Activated naive CD8-positive, alpha-beta T cell treated with anti-CD3 and anti-CD28 coated beads for 36 hours (primary cell): ENCODE data around the gene ACE2. TPM values are rescaled to one million over a fixed set of nuclear protein-coding genes. Genes with fewer than 3 reads are reported as not detected.

ENCODE experiments used
- DNase-seq: peaks from one replicate; pipeline ENCODE4 v3.0.0; 2021
- H3K27ac Mint-ChIP-seq: one replicate; pipeline ENCODE4 v1.8.0; 2022; ENCODE audit warnings: mild to moderate bottlenecking, moderate library complexity, mixed read lengths
- H3K27me3 Mint-ChIP-seq: one replicate; pipeline ENCODE4 v1.8.0; 2022; ENCODE audit warnings: mild to moderate bottlenecking, mixed read lengths
- H3K36me3 Mint-ChIP-seq: one replicate; pipeline ENCODE4 v1.8.0; 2021; ENCODE audit warnings: mild to moderate bottlenecking, mixed read lengths
- H3K4me1 Mint-ChIP-seq: one replicate; pipeline ENCODE4 v1.8.0; 2021; ENCODE audit warnings: mixed read lengths
- H3K4me3 Mint-ChIP-seq: one replicate; pipeline ENCODE4 v1.8.0; 2022; ENCODE audit warnings: mild to moderate bottlenecking, moderate library complexity, mixed read lengths
- H3K9me3 Mint-ChIP-seq: one replicate; pipeline ENCODE4 v1.8.0; 2022; ENCODE audit warnings: mixed read lengths
- total RNA-seq, 2 experiments: library from RNA; stranded (reverse); gene quantifications; one replicate each; pipeline ENCODE4 v1.2.3, GENCODE V29; 2021

The ACE2 gene
- total RNA-seq, 2 experiments from 2014 or later = 0.10 TPM; not detected in 1

GRCh38 chrX:15559227-15559626 is 41.5 kb downstream of the ACE2 start:
- Mint-ChIP-seq H3K27me3 (peaks cover 4% of the 10 kb centered on the region), H3K9me3 (no peaks in the 10 kb centered on the region), H3K36me3 (no peaks in the 10 kb centered on the region), H3K4me1 (no peaks in the 10 kb centered on the region), H3K27ac (no peak overlapping the region), H3K4me3 (no peak overlapping the region)
- no peak for DNase-seq

- no peaks in the 10 kb centered on the region for H3K27me3 Mint-ChIP-seq
- H3K4me1 Mint-ChIP-seq = no peaks in the 10 kb centered on the region
- no peaks in the 10 kb centered on the region for H3K36me3 Mint-ChIP-seq
- H3K9me3 Mint-ChIP-seq = no peaks in the 10 kb centered on the region
- DNase-seq = no peak
- no peak overlapping the region for H3K4me3 Mint-ChIP-seq
- no peak overlapping the region for H3K27ac Mint-ChIP-seq
These were observed 51.4 kb downstream of the ACE2 start for GRCh38 chrX:15549189-15550012.

- H3K36me3 Mint-ChIP-seq = no peaks in the 10 kb centered on the region
- H3K9me3 Mint-ChIP-seq = no peaks in the 10 kb centered on the region
- no peaks in the 10 kb centered on the region for H3K4me1 Mint-ChIP-seq
- H3K4me3 Mint-ChIP-seq = no peak overlapping the region
- no peak overlapping the region for H3K27ac Mint-ChIP-seq
- peaks cover 7% of the 10 kb centered on the region for H3K27me3 Mint-ChIP-seq
- no peak for DNase-seq
These were observed 53.4 kb downstream of the ACE2 start for GRCh38 chrX:15547356-15547755.

GRCh38 chrX:15546745-15547144 is 54.0 kb downstream of the ACE2 start:
- Mint-ChIP-seq H3K9me3 (no peaks in the 10 kb centered on the region), H3K27me3 (peaks cover 9% of the 10 kb centered on the region), H3K4me1 (no peaks in the 10 kb centered on the region), H3K4me3 (no peak overlapping the region), H3K27ac (no peak overlapping the region), H3K36me3 (no peaks in the 10 kb centered on the region)
- no peak for DNase-seq

- DNase-seq = no peak
- Mint-ChIP-seq H3K9me3 (no peaks in the 10 kb centered on the region), H3K4me3 (no peak overlapping the region), H3K27ac (no peak overlapping the region), H3K27me3 (no peaks in the 10 kb centered on the region), H3K4me1 (no peaks in the 10 kb centered on the region), H3K36me3 (no peaks in the 10 kb centered on the region)
These were observed 70.4 kb downstream of the ACE2 start for GRCh38 chrX:15530318-15530717.

DNA sequence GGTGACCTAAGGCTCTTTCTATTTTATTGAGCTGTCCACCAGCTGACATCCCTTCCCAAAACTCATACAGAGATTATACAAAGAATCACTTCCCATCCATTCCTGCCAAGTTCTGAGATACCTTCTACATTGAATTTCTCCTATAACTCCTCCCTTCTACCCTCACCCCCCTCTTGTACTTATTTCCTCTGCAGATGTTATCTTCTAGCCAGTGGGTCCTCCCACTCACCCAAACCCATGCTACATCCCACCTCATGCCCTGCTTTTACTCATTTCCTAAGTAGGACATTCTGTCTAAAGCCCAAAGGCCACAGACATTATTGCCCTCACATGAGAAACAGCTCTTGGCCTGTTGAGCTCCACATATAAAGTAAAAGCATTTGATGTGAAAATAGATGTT is 71.6 kb downstream of the ACE2 start:
- no peak for DNase-seq
- H3K27me3 Mint-ChIP-seq = no peaks in the 10 kb centered on the region
- no peak overlapping the region for H3K4me3 Mint-ChIP-seq
- no peaks in the 10 kb centered on the region for H3K4me1 Mint-ChIP-seq
- H3K36me3 Mint-ChIP-seq = no peaks in the 10 kb centered on the region
- H3K27ac Mint-ChIP-seq = no peak overlapping the region
- no peaks in the 10 kb centered on the region for H3K9me3 Mint-ChIP-seq

GRCh38 chrX:15525664-15526416 is 74.9 kb downstream of the ACE2 start:
- Mint-ChIP-seq H3K27me3 (peaks cover 3% of the 10 kb centered on the region), H3K27ac (no peak overlapping the region), H3K36me3 (no peaks in the 10 kb centered on the region), H3K4me1 (no peaks in the 10 kb centered on the region), H3K9me3 (no peaks in the 10 kb centered on the region), H3K4me3 (no peak overlapping the region)
- no peak for DNase-seq

GRCh38 chrX:15524417-15524816 is 76.3 kb downstream of the ACE2 start:
- Mint-ChIP-seq H3K4me3 (no peak overlapping the region), H3K9me3 (no peaks in the 10 kb centered on the region), H3K4me1 (no peaks in the 10 kb centered on the region), H3K27me3 (peaks cover 3% of the 10 kb centered on the region), H3K27ac (no peak overlapping the region), H3K36me3 (no peaks in the 10 kb centered on the region)
- DNase-seq = no peak

DNA sequence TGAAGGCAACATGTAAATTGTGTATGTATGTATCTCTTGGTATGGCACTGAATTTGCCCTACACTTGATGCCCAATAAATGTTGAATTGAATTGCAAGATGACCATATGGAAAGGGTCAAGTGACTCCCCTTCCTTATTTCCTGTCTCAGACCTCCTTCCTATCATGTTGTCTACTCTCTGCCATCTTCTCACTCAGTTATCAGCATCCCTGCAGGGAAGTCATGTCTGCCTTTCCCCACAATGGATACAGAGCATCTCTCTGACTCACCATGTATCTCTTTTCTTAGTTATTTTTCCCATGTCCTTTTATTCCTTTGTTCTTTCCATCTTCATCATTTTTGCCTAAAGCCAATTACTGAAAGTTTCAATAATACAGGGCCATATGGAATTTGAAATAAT is 77.7 kb downstream of the ACE2 start:
- H3K27ac Mint-ChIP-seq = no peak overlapping the region
- H3K4me1 Mint-ChIP-seq = no peaks in the 10 kb centered on the region
- H3K9me3 Mint-ChIP-seq = no peaks in the 10 kb centered on the region
- H3K27me3 Mint-ChIP-seq = peaks cover 3% of the 10 kb centered on the region
- no peak for DNase-seq
- no peaks in the 10 kb centered on the region for H3K36me3 Mint-ChIP-seq
- H3K4me3 Mint-ChIP-seq = no peak overlapping the region

DNA sequence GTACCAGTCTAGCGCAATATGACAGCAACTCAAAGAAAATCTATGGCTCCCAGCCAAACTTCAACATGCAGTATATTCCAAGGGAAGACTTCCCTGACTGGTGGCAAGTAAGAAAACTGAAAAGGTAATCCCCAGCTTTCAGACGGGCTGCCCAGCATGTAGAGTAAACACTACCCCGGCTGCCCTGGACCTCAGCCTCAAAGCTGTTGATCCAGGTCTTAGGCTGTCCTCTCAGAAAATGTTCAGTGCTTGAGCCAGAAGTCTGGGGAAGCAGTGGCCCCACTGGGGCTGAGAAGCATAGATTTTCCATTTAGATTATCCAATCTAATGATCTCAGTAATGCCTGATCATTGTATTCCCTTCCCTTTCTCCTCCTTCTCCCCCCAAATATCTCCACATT is 78.3 kb downstream of the ACE2 start:
- no peak for DNase-seq
- Mint-ChIP-seq H3K4me3 (no peak overlapping the region), H3K27ac (no peak overlapping the region), H3K9me3 (no peaks in the 10 kb centered on the region), H3K36me3 (no peaks in the 10 kb centered on the region), H3K4me1 (no peaks in the 10 kb centered on the region), H3K27me3 (peaks cover 3% of the 10 kb centered on the region)

DNA sequence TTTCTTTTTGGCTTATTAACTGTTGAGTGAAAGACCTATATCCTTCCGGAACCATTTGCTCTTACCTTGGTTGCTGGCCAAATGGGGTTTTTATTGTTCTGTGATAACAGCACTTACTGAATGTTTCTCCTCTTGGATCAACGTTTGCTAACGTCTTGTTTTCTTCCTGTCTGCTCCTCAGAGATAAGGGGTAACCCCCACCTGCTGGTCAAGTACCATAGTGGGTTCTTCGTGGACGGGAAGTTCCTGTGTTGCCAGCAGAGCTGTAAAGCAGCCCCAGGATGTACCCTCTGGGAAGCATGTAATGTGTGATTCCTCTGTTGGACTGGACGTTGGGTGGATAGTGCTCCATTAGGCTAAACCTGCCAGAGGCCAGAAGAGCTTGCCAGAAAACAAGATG is 84.8 kb downstream of the ACE2 start:
- DNase-seq = no peak

DNA sequence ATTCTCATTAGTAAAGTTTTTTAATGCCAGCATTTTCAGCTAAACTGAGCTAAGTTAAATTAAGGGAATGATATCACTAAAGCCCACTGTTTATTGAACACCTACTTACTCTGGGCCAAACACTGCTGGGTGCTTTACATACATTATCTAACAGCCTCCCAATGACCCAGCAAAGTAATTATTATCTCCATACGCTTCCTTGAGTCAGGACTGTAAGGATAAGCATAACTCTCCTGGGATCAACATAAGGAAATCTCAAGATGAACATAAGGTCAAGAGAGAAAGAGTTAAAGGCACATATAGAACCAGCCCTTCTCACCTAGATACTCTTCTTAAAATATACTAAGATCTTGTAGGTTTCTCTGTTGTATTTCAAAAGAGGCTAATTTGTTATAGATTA is 86.5 kb downstream of the ACE2 start:
- no peaks in the 10 kb centered on the region for H3K9me3 Mint-ChIP-seq
- no peak overlapping the region for H3K27ac Mint-ChIP-seq
- no peak for DNase-seq
- no peaks in the 10 kb centered on the region for H3K4me1 Mint-ChIP-seq
- no peak overlapping the region for H3K4me3 Mint-ChIP-seq
- no peaks in the 10 kb centered on the region for H3K36me3 Mint-ChIP-seq
- no peaks in the 10 kb centered on the region for H3K27me3 Mint-ChIP-seq

More for the DNA sequence above, 84.8 kb downstream of the ACE2 start:
- Mint-ChIP-seq H3K27ac (no peak overlapping the region), H3K36me3 (no peaks in the 10 kb centered on the region), H3K4me1 (no peaks in the 10 kb centered on the region), H3K27me3 (no peaks in the 10 kb centered on the region), H3K4me3 (no peak overlapping the region), H3K9me3 (no peaks in the 10 kb centered on the region)

DNA sequence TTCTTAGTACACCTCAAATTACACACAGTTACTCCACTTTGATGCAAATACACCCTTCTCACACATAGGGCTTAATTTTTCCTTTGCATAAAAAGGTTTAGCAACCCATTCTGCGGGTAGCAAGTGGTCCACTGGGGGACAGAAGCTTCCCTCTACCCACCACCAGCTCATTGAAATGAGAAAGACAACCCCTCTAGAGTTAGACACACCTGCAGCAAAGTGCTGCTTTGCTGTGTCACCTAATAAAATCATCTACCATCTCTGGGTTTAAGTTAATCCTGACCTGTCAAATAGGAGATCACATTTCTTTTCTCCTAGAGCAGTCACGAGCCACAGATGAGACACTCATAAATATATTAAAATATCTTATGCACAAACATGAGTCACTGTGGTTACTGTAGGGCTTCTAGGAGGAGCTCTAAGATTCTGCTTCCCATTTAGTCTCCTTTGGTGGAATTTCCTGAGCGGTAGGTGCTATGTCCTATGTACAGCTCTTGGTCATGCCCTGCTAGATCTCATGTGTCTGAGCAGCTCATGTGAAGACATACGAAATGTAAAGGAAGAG is 88.3 kb downstream of the ACE2 start:
- H3K27ac Mint-ChIP-seq = no peak overlapping the region
- H3K27me3 Mint-ChIP-seq = no peaks in the 10 kb centered on the region
- no peaks in the 10 kb centered on the region for H3K9me3 Mint-ChIP-seq
- no peaks in the 10 kb centered on the region for H3K36me3 Mint-ChIP-seq
- no peaks in the 10 kb centered on the region for H3K4me1 Mint-ChIP-seq
- no peak for DNase-seq
- H3K4me3 Mint-ChIP-seq = no peak overlapping the region

DNA sequence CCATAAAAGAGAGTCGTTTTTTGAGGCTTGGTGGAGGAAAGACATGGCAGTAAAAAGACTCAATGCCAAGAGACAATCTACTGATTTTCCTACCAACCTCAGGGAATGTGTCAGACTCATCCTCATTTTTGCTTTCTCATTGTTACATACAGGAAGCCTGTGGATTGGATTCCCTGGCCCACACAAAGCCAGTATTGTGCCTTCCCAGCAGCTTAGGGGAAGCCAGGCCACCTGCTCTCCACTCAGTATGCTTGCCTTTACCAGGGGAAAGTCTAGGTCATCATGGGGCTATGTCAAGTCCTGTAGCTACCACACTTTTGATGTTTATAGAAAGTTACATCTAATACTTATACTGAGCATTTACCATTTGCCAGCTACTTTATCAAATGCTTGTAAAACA is 89.2 kb downstream of the ACE2 start:
- Mint-ChIP-seq H3K4me1 (no peaks in the 10 kb centered on the region), H3K27me3 (no peaks in the 10 kb centered on the region), H3K4me3 (no peak overlapping the region), H3K27ac (no peak overlapping the region), H3K9me3 (no peaks in the 10 kb centered on the region), H3K36me3 (no peaks in the 10 kb centered on the region)
- DNase-seq = no peak
